ENCODE measurements around the gene FOXO1. TPM values are rescaled to one million over a fixed set of nuclear protein-coding genes. Genes with fewer than 3 reads are reported as not detected.

Gene FOXO1
- total and polyA plus RNA-seq, 2 experiments from 2014 or later = 10.5 to 14.0 TPM

DNA sequence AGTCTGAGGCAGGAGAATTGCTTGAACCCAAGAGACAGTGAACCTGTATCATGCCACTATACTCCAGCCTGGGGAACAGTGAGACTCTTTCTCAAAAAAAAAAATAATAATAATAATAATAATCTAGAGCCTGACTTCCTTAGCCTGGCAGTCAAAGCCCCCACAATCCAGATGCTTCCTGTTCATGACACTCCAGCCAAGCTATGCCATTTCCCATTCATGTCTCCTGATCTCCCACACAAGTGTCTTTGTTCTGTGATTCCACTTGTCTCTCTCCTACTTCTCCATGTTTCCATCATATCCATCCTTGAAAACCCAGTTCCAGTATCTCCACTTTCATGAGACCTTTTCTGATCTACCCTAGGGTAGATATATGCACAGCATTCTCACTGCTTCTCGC is 150.7 kb downstream of the FOXO1 start:
- Histone ChIP-seq H3K27me3 (no peaks in the 10 kb centered on the region), H3K4me1 (ENCODE audit: low read depth) (no peaks in the 10 kb centered on the region), H3K9me3 (ENCODE audit: low read depth) (no peaks in the 10 kb centered on the region), H3K27ac (no peak overlapping the region), H3K4me3 (no peak overlapping the region), H3K36me3 (no peaks in the 10 kb centered on the region)
- TF ChIP-seq, protein P1, sequence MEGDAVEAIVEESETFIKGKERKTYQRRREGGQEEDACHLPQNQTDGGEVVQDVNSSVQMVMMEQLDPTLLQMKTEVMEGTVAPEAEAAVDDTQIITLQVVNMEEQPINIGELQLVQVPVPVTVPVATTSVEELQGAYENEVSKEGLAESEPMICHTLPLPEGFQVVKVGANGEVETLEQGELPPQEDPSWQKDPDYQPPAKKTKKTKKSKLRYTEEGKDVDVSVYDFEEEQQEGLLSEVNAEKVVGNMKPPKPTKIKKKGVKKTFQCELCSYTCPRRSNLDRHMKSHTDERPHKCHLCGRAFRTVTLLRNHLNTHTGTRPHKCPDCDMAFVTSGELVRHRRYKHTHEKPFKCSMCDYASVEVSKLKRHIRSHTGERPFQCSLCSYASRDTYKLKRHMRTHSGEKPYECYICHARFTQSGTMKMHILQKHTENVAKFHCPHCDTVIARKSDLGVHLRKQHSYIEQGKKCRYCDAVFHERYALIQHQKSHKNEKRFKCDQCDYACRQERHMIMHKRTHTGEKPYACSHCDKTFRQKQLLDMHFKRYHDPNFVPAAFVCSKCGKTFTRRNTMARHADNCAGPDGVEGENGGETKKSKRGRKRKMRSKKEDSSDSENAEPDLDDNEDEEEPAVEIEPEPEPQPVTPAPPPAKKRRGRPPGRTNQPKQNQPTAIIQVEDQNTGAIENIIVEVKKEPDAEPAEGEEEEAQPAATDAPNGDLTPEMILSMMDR (IDR thresholded peaks at IDR 0.05; ENCODE audit: low read depth, low read length) = no peak
- DNase-seq (ENCODE audit: low read depth in 1 of 2, low spot score in 1 of 2) = no peak

DNA sequence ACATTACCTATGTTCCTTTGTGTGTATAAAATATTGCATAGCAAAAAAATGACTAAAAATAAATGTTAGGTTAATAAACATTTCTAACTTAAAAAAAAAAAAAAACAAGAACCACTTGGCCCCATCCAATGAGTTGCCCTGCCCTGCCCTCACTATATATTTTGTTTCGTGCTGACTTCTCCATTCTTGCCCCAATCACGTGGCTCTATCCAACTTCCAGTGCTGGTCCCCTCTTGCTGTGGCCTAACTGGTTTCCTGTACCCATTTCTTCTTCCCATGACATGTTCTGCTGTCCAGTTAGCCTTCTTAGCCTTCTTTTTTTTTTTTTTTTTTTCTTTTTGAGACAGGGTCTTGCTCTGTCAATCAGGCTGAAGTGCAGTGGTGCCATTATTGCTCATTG is 151.6 kb downstream of the FOXO1 start:
- no peak for DNase-seq (ENCODE audit: low read depth in 1 of 2, low spot score in 1 of 2)
- H3K4me3 ChIP-seq = no peak overlapping the region
- H3K27ac ChIP-seq = no peak overlapping the region
- no peaks in the 10 kb centered on the region for H3K27me3 ChIP-seq
- H3K36me3 ChIP-seq = no peaks in the 10 kb centered on the region
- TF ChIP-seq, protein P1 (IDR thresholded peaks at IDR 0.05; ENCODE audit: low read depth, low read length) = no peak
- H3K4me1 ChIP-seq (ENCODE audit: low read depth) = no peaks in the 10 kb centered on the region
- no peaks in the 10 kb centered on the region for H3K9me3 ChIP-seq (ENCODE audit: low read depth)

- Histone ChIP-seq H3K4me1 (ENCODE audit: low read depth) (no peaks in the 10 kb centered on the region), H3K27me3 (no peaks in the 10 kb centered on the region), H3K27ac (no peak overlapping the region), H3K9me3 (ENCODE audit: low read depth) (no peaks in the 10 kb centered on the region), H3K4me3 (no peak overlapping the region), H3K36me3 (no peaks in the 10 kb centered on the region)
- TF ChIP-seq, protein P1 (IDR thresholded peaks at IDR 0.05; ENCODE audit: low read depth, low read length) = no peak
- DNase-seq (ENCODE audit: low read depth in 1 of 2, low spot score in 1 of 2) = peak in 1 of 2 donors; percentile 46
Measured at GRCh38 chr13:40509876-40510275, 156.6 kb downstream of the FOXO1 start.

- H3K4me3 ChIP-seq = no peak overlapping the region
- no peak overlapping the region for H3K27ac ChIP-seq
- H3K27me3 ChIP-seq = no peaks in the 10 kb centered on the region
- H3K4me1 ChIP-seq (ENCODE audit: low read depth) = no peaks in the 10 kb centered on the region
- no peaks in the 10 kb centered on the region for H3K9me3 ChIP-seq (ENCODE audit: low read depth)
- no peaks in the 10 kb centered on the region for H3K36me3 ChIP-seq
- TF ChIP-seq, protein P1 (IDR thresholded peaks at IDR 0.05; ENCODE audit: low read depth, low read length) = no peak
- no peak for DNase-seq (ENCODE audit: low read depth in 1 of 2, low spot score in 1 of 2)
Measured at GRCh38 chr13:40508767-40509342, 157.6 kb downstream of the FOXO1 start.

GRCh38 chr13:40508127-40508526 is 158.3 kb downstream of the FOXO1 start:
- Histone ChIP-seq H3K4me3 (no peak overlapping the region), H3K27ac (no peak overlapping the region), H3K27me3 (no peaks in the 10 kb centered on the region), H3K36me3 (no peaks in the 10 kb centered on the region), H3K4me1 (ENCODE audit: low read depth) (no peaks in the 10 kb centered on the region), H3K9me3 (ENCODE audit: low read depth) (no peaks in the 10 kb centered on the region)
- DNase-seq (ENCODE audit: low read depth in 1 of 2, low spot score in 1 of 2) = peak in 1 of 2 donors; percentile 86
- TF ChIP-seq, protein P1 (IDR thresholded peaks at IDR 0.05; ENCODE audit: low read depth, low read length) = no peak
